Adrenal gland (tissue), 12 donors: ENCODE data around the gene RAG1. TPM values are rescaled to one million over a fixed set of nuclear protein-coding genes. Genes with fewer than 3 reads are reported as not detected.

ENCODE experiments used
- DNase-seq, 7 donors: peaks; one replicate each; pipeline ENCODE4 v3.0.0-alpha.2; 2019 to 2020
- H3K27ac ChIP-seq, 5 donors: fragments of 200-600 bp; sonication (generic) in 4 of 5; 1 replicate in 3 of 5; 2 replicates in 2 of 5; pipeline versions ENCODE4 v1.5.1 to v1.8.0; 2016 to 2020; ENCODE audit warnings: mild to moderate bottlenecking in 1 of 5
- H3K27me3 ChIP-seq: fragments of 200-600 bp; 2 replicates; pipeline ENCODE4 v1.8.0; 2021
- H3K36me3 ChIP-seq, 2 donors: fragments of 200-600 bp; replicated peaks in 1 of 2; 1 replicate in 1 of 2; 2 replicates in 1 of 2; pipeline versions ENCODE4 v1.5.1 to v1.8.0; 2018 to 2022
- H3K4me1 ChIP-seq, 2 donors: fragments of 200-600 bp; replicated peaks in 1 of 2; 1 replicate in 1 of 2; 2 replicates in 1 of 2; pipeline versions ENCODE4 v1.5.1 to v1.8.0; 2018 to 2021
- H3K4me3 ChIP-seq, 4 donors: fragments of 200-600 bp; sonication (generic) in 3 of 4; one replicate each; pipeline ENCODE4 v1.5.1; 2016 to 2018
- H3K9me3 ChIP-seq, 3 donors: fragments of 200-600 bp; sonication (generic) in 1 of 3; replicated peaks in 1 of 3; 1 replicate in 2 of 3; 2 replicates in 1 of 3; pipeline versions ENCODE4 v1.5.1 to v1.8.0; 2016 to 2021
- CTCF ChIP-seq, 6 experiments: fragments of 450-650 bp in 4 of 6; fragments of 200-600 bp in 2 of 6; sonication (generic) in 1 of 6; IDR thresholded peaks; 1 replicate in 5 of 6; 2 replicates in 1 of 6; pipeline versions ENCODE4 v1.5.1 to v1.8.0; 2016 to 2021; ENCODE audit warnings: antibody characterized with exemption in 6 of 6, mild to moderate bottlenecking in 2 of 6, moderate library complexity in 1 of 6
- POLR2A ChIP-seq, 2 donors: fragments of 450-650 bp; IDR thresholded peaks; one replicate each; pipeline ENCODE4 v1.6.1; 2017; ENCODE audit warnings: antibody characterized with exemption in 2 of 2, mild to moderate bottlenecking in 2 of 2, moderate library complexity in 1 of 2
- WGBS, 4 donors: extraction: QIAGEN DNeasy Blood & Tissue Kit in 2 of 4; methylation state at CpG; one replicate each; pipeline versions ENCODE4 v1.1.5 to v1.1.7; 2013 to 2017; 5-methylcytosine and 5-hydroxymethylcytosine counted together
- intact Hi-C, 2 donors: fragments of 100-400 bp; cut with DNase I; formaldehyde crosslinking; loops; one replicate each; pipeline versions ENCODE4 v1.14.1 to v1.15.0; 2022 to 2023
- polyA plus RNA-seq, 3 donors: library from polyadenylated mRNA; stranded (reverse); fragments of 200-250 nt in 2 of 3; fragments of 350-450 nt in 1 of 3; fragmentation: Illumina TruSeq in 1 of 3; extraction: RNeasy Lipid Tissue Mini Kit (QIAGEN cat#74804) in 1 of 3; gene quantifications; one replicate each; pipeline ENCODE4 v1.2.3, GENCODE V29; 2013 to 2014
- total RNA-seq, 9 donors: library from RNA; depleted of rRNA in 4 of 9; stranded (reverse); fragments of >200 nt in 4 of 9; fragments of 120-200 nt in 1 of 9; fragmentation: NEBNext Ultra II Directional in 1 of 9; extraction: Animal tissue kit (Norgen Biotek cat#: 25700) in 1 of 9; gene quantifications; one replicate each; pipeline versions ENCODE4 v1.1.0 to v1.2.4, GENCODE V29; 2013 to 2023
- donor health status: healthy with polysubstance abuse.
- donor health status: Bipolar disorder and iron deficiency.
- donor health status: DM: yes; HTN: yes; CAD: no.
- donor health status: DM: no; HTN: no; CAD: no.
- donor health status: DM: no; HTN: no; CAD: no.
- donor health status: DM: yes; HTN: yes; CAD: no.

The RAG1 gene
- total and polyA plus RNA-seq, 12 donors = 0.17 to 3.5 (median 1.7) TPM

- H3K27ac ChIP-seq = no peak overlapping the region
- TF ChIP-seq CTCF (IDR thresholded peaks at IDR 0.05) = no peak
- TF ChIP-seq POLR2A (IDR thresholded peaks at IDR 0.05) = no peak
- H3K9me3 ChIP-seq = no peaks in the 10 kb centered on the region
- H3K36me3 ChIP-seq = no peaks in the 10 kb centered on the region
- no peak for DNase-seq
- peaks cover 8 to 13% of the 10 kb centered on the region in 2 donors for H3K4me1 ChIP-seq
- H3K27me3 ChIP-seq = no peaks in the 10 kb centered on the region
- no peak overlapping the region for H3K4me3 ChIP-seq
- intact Hi-C loops = no loop called here
These were observed 29.1 kb downstream of the RAG1 start for GRCh38 chr11:36596880-36597279.

GRCh38 chr11:36598051-36598450, 30.2 kb downstream of the RAG1 start, which contains the start of gene RAG2:
Gene RAG2, minus strand, starts transcription at chr11:36598236. Its CDS starts 4,068 bp downstream, at chr11:36594168.
- intact Hi-C loops = no loop called here
- Histone ChIP-seq H3K9me3 (no peaks in the 10 kb centered on the region), H3K4me3 (no peak within 1 kb of the TSS), H3K4me1 (peaks cover 8 to 13% of the 10 kb centered on the region in 2 donors), H3K36me3 (no peaks in the 10 kb centered on the region), H3K27ac (no peak within 1 kb of the TSS), H3K27me3 (no peaks in the 10 kb centered on the region)
- no peak for DNase-seq
- WGBS, 4 donors = 74 to 90% (median 82%) methylated on average over 2 of the region's 2 CpGs
- TF ChIP-seq CTCF (IDR thresholded peaks at IDR 0.05) = no peak
- no peak for TF ChIP-seq POLR2A (IDR thresholded peaks at IDR 0.05)

GRCh38 chr11:36600180-36600579, 32.4 kb downstream of the RAG1 start:
- intact Hi-C loops = no loop called here
- TF ChIP-seq CTCF (IDR thresholded peaks at IDR 0.05) (no peak), POLR2A (IDR thresholded peaks at IDR 0.05) (no peak)
- H3K36me3 ChIP-seq = no peaks in the 10 kb centered on the region
- H3K4me1 ChIP-seq = peaks cover 5 to 10% of the 10 kb centered on the region in 2 donors
- no peak for DNase-seq
- 92 to 97% (median 94%) methylated on average over 5 to 7 of the region's 7 CpGs for WGBS, 4 donors
- H3K9me3 ChIP-seq = no peaks in the 10 kb centered on the region
- H3K27me3 ChIP-seq = no peaks in the 10 kb centered on the region
- H3K4me3 ChIP-seq = no peak overlapping the region
- no peak overlapping the region for H3K27ac ChIP-seq

GRCh38 chr11:36601155-36601554, 33.3 kb downstream of the RAG1 start:
- intact Hi-C loops = no loop called here
- H3K27me3 ChIP-seq = no peaks in the 10 kb centered on the region
- no peak overlapping the region for H3K27ac ChIP-seq
- H3K4me1 ChIP-seq = no peaks in the 10 kb centered on the region
- no peak for DNase-seq
- WGBS, 4 donors = 67 to 87% (median 81%) methylated on average over 2 of the region's 2 CpGs
- TF ChIP-seq CTCF (IDR thresholded peaks at IDR 0.05) (no peak), POLR2A (IDR thresholded peaks at IDR 0.05) (no peak)
- no peaks in the 10 kb centered on the region for H3K9me3 ChIP-seq
- H3K4me3 ChIP-seq = no peak overlapping the region
- H3K36me3 ChIP-seq = no peaks in the 10 kb centered on the region
